NCI-H2227 treated with DMSO at 0.1 percent for 48 hours (cell line): Measurements from ENCODE around the gene MAP2K5.

Source experiments
- DNase-seq: peaks from one replicate; lab custom pipeline; 2025; lab: John Stamatoyannopoulos, UW

Gene MAP2K5

GRCh38 chr15:67783303-67783702 is 240.8 kb downstream of the MAP2K5 start:
- no peak for DNase-seq

- DNase-seq = no peak
These were observed 241.7 kb downstream of the MAP2K5 start for GRCh38 chr15:67784090-67784781.

- no peak for DNase-seq
These were observed 242.4 kb downstream of the MAP2K5 start for GRCh38 chr15:67784856-67785430.

GRCh38 chr15:67785431-67785830 is 242.9 kb downstream of the MAP2K5 start:
- DNase-seq = no peak

GRCh38 chr15:67786646-67787045 is 244.1 kb downstream of the MAP2K5 start:
- DNase-seq = no peak

- DNase-seq = no peak
These were observed 246.5 kb downstream of the MAP2K5 start for GRCh38 chr15:67788986-67789385.

- no peak for DNase-seq
These were observed 248.3 kb downstream of the MAP2K5 start for GRCh38 chr15:67790610-67791319.

GRCh38 chr15:67792250-67792942 is 249.9 kb downstream of the MAP2K5 start:
- no peak for DNase-seq

GRCh38 chr15:67794832-67795574 is 252.5 kb downstream of the MAP2K5 start:
- DNase-seq = no peak

- DNase-seq = no peak
These were observed 254.0 kb downstream of the MAP2K5 start for GRCh38 chr15:67796196-67797127.

GRCh38 chr15:67799801-67800205 is 257.3 kb downstream of the MAP2K5 start:
- DNase-seq = no peak

- no peak for DNase-seq
These were observed 258.6 kb downstream of the MAP2K5 start for GRCh38 chr15:67801142-67801541.

- no peak for DNase-seq
These were observed 259.7 kb downstream of the MAP2K5 start for GRCh38 chr15:67801926-67802914.

- no peak for DNase-seq
These were observed 260.8 kb downstream of the MAP2K5 start for GRCh38 chr15:67803299-67803698.

GRCh38 chr15:67803996-67804843 is 261.7 kb downstream of the MAP2K5 start:
- DNase-seq = no peak

GRCh38 chr15:67805008-67805665 is 262.6 kb downstream of the MAP2K5 start:
- DNase-seq = no peak

- DNase-seq = no peak
These were observed 263.4 kb downstream of the MAP2K5 start for GRCh38 chr15:67805666-67806516.
